GM18909 (cell line): ENCODE data around the gene PRUNE2.
"Not testable (repeated sequence)": the region's sequence is repeated elsewhere in the genome, so short reads cannot be mapped to it uniquely, and the experiment has no call there.

Experiments used
- ATAC-seq: cut with Tn5 transposase; IDR thresholded peaks from one replicate; pipeline ENCODE4 v1.9.1; 2021; ENCODE audit warnings: mild to moderate bottlenecking; ENCODE audit not compliant: unreplicated experiment, poor library complexity

The PRUNE2 gene

DNA sequence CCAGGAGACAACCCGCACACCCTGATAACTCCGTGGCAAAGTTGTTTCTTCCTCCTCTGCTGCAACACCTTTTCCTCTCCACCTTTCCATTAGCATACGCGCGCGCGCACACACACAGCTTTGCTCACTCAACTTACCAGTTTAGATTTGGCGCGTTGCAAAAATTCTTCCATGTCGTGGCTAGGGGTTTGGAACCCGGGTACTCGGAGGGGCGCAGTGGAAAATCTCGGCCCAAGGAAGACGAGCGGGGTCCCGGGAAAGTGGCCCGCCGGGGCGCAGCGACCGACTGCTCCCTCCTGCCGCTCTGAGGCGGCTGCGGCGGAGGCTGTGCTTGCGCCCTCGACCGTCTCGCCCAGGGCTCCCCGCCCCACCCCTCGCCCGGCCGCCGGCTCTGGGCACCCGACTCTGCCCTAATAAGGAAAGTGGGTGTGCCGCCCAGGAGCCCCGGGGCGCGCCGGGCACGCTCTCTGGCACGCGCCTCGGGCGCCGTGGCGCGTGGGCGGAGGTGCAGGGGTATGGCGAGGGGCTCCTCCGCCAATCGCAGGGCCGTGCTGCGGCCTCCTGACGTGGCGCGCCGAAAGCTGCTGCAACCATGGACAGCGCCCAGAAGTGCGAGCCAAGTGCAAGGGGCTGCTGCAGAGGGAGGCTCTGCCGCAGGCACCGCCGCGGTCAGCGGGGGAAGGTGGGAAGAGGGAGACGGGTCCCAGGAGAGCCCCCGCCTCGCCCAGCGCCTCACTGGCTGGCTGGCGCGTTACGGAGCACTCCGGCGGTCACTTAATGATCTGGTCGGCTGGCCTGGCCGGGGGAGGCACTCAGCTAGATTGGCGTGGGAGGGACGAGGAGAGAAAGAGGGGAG lies at the start of gene PRUNE2:
PRUNE2 (minus strand) TSS at position 324 of the 856 bp plus-strand sequence; CDS start at position 173, 151 bp downstream.
- ATAC-seq, result no peak

GRCh38 chr9:76955406-76955805 lies 49.5 kb upstream of the PRUNE2 start:
- not testable (repeated sequence) for ATAC-seq

DNA sequence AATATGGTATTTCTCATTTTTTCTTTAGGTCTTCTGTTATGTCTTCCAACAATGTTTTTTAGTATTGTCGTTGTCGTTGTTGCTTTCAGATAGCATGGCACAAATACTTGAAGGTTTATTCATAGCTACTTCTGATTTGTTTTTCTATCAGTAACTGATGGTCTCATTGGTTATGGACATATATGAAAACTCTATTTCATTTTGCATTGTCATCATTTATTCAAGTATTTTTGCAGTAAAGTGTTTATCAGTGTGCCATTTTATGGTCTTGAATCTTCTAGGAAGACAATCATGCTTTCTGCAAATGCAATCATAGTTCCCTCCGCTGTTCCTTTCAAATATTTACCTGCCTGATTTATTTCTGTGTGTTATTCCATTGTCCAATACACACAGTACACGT lies 44.0 kb upstream of the PRUNE2 start:
- ATAC-seq, result no peak

DNA sequence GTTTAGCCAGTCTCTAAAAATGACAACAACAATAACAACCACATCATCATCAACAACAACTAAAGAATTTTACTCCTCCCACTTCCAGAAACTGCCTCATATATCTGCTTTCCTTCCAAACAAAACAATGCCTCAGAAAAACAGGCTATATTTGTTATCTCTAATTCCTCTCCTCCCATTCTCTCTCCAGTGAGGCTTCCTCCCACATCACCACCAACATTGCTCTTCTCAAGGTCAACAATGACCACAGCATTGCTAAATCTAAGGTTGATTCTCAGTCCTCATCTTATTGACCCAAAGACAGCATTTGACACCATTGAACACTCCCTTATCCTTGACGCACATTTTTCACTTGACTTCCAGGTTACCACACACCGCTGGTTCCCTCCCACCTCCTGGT lies 38.1 kb upstream of the PRUNE2 start:
- ATAC-seq, result no peak

GRCh38 chr9:76943054-76943453 lies 37.1 kb upstream of the PRUNE2 start:
- ATAC-seq, result no peak

- no peak for ATAC-seq
Measured at GRCh38 chr9:76932757-76933156, 26.8 kb upstream of the PRUNE2 start.

- no peak for ATAC-seq
Measured at GRCh38 chr9:76932265-76932664, 26.4 kb upstream of the PRUNE2 start.

GRCh38 chr9:76927540-76928240 lies 21.8 kb upstream of the PRUNE2 start:
- no peak for ATAC-seq

DNA sequence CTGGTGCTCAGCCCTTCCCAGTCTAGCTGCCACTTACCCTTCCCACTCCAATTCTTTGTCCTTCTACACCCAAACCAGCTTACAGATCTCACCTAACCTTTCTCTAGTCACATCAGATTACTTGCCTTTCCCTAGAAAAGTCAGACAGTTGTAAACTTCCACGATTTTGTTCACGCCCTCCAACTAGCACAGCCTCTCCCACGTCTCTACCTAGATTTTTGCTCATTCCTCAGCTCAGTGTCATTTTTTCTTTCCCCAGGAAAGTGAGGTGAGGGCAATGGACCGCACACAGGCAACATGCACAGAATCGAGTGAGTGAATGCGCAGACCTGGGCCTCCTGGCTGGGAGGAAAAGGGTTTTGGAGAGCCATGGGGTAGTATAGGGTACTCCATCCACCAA lies 20.9 kb upstream of the PRUNE2 start:
- ATAC-seq, result no peak

- ATAC-seq, result no peak
Measured at GRCh38 chr9:76926324-76926741, 20.4 kb upstream of the PRUNE2 start.

GRCh38 chr9:76921165-76921564 lies 15.3 kb upstream of the PRUNE2 start:
- ATAC-seq, result no peak

GRCh38 chr9:76917299-76917698 lies 11.4 kb upstream of the PRUNE2 start:
- no peak for ATAC-seq

- no peak for ATAC-seq
Measured at GRCh38 chr9:76916231-76916630, 10.3 kb upstream of the PRUNE2 start.

DNA sequence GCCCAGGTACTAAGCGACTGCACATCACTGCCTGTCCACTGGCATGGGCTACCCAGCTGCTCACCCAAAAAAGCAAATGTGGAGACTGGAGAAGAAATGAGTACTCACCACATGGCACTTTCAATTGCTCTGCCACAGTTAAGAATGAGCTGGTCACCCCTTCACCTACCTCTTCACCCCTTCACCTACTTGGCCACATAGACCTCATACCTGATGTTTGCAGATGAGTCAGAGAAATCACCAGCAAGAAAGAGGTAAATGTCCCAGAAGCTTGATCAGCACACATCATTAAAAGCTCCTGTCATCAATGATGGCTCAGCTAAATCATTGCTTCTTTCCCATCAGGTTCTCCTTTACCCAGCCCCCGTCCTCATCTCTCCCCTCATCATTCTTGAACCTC lies 7.6 kb upstream of the PRUNE2 start:
- no peak for ATAC-seq

GRCh38 chr9:76912636-76913275 lies 6.8 kb upstream of the PRUNE2 start:
- no peak for ATAC-seq

DNA sequence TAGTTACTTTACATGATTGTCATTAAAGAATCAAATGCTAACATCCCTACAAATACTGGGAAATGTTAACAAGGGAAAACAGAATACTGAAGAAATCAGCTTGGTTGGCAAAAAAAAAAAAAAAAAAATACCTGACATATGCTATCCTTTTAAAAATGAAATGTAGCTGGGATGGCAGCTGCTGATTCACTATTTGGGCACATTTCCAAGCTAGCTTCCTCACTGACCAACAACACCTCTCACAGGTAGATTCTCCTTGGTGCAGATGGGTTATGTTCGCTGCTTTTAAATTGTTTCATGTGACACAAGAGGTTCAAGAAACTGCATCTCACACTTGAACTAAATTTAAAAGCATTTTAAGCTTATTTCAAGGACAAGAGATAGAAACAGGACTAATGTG lies 6.1 kb upstream of the PRUNE2 start:
- ATAC-seq, result no peak

DNA sequence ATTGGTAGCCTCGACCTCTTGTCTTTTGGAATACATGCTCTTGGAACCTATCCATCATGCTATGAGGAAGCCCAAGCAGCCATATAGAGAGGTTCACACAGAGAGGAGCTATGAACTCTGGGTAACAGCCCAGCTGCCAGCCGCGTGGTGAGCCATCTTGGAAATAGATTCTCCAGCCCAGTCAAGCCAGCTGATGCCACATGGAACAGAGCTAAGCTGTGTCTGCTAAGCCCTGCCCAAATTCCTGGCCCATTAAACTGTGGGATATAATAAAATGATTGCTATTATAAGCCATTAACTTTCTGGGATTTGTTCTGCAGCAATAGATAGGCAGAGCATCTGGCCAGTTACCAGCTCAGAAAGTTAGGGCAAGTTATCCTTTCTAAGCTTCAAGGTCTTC lies 4.9 kb upstream of the PRUNE2 start:
- no peak for ATAC-seq

DNA sequence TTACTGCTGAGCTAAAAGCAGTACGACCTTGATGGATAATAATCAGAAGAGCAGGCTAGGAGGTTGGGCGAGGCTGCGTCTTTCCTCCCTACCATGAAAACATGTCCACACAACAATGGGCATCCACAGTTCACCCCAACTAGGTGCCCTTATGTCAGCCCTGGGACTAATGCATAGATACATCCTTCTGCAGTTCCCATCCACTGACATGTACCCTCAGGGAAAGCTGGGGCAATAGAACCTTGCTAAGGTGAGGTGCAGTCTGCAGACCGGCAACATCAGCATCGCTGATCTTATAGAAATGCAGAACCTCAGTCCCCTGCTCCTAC lies 697 bp upstream of the PRUNE2 start:
- ATAC-seq, result no peak

GRCh38 chr9:76904661-76905457 lies 1.1 kb downstream of the PRUNE2 start:
- ATAC-seq, result no peak

DNA sequence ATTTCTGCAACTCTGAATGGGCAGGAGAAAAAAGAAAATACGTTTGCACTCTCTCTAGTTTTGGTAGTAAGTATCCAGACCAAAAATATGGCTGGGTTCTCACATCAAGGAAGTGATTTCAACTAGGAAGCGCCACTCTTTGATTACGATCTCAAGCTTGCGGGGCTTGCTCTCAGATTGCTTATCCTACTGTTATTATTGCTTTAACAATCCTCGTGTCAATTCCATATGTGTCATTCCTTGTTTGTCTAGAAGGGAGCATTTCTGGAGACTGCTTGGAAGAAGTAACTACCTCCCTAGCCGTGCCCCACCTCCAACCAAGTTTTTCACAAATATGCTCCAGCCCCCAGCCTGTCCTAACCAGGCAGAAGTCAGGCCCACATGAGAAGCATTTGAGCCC lies 3.5 kb downstream of the PRUNE2 start:
- ATAC-seq, result no peak

GRCh38 chr9:76901801-76902200 lies 4.1 kb downstream of the PRUNE2 start:
- ATAC-seq, result no peak
